HG03039 (cell line): ENCODE results near the gene CMKLR1.

Source experiments
- ATAC-seq: cut with Tn5 transposase; IDR thresholded peaks from one replicate; pipeline ENCODE4 v1.9.1; 2021; ENCODE audit warnings: mild to moderate bottlenecking, moderate library complexity; ENCODE audit not compliant: unreplicated experiment

Gene CMKLR1

DNA sequence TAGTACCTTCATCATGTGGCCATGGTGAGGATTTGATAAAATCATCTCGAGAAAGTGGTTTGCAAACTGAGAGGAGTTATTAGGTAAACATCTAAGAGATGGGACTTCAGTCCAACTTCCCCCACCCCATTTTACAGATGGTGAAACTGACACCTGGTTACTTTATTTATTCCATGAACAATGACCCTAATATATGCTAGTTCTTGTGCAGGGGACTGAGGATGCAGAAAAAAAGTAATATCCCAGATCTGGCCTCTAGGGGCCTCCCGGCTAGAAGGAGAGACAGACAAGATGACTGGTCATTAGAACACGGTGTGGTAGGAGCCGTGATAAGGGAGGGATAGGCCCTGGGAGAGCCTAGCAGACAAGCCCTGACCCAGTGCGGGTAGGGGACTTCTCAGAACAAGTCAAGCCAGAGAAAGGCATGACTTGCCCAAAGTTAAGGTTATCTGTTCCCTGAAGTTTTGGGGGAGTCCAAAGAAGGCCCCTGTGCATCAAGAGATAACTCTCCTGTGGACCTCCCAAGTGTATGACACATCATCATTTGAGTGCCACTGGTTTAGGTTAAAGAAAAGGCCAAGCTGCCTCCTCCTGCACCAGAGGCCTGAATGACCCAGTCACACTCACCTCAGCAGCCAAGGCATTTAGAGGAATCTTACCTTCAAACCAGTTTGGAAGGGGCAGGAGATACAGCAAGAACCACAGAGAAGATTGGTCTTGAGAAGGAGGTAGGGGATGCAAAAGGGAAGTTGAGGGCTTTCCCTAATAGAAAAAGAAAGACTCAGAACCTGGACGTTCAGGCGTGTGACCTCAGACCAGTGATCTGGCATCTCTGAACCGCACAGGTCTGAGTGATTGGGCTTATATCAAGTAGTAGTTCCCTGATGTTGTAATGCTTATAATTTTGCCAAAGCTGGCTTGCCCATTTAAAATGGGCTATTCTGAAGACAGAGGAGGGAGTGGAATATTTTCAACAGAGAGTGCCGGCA is 1.6 kb downstream of the CMKLR1 start:
- no peak for ATAC-seq

GRCh38 chr12:108335349-108336119 is 3.6 kb downstream of the CMKLR1 start:
- no peak for ATAC-seq

- no peak for ATAC-seq
Observed at GRCh38 chr12:108333898-108334699, 5.0 kb downstream of the CMKLR1 start.

- no peak for ATAC-seq
Observed at GRCh38 chr12:108332791-108333382, 6.2 kb downstream of the CMKLR1 start.

GRCh38 chr12:108328420-108328819 is 10.7 kb downstream of the CMKLR1 start:
- ATAC-seq, result no peak

DNA sequence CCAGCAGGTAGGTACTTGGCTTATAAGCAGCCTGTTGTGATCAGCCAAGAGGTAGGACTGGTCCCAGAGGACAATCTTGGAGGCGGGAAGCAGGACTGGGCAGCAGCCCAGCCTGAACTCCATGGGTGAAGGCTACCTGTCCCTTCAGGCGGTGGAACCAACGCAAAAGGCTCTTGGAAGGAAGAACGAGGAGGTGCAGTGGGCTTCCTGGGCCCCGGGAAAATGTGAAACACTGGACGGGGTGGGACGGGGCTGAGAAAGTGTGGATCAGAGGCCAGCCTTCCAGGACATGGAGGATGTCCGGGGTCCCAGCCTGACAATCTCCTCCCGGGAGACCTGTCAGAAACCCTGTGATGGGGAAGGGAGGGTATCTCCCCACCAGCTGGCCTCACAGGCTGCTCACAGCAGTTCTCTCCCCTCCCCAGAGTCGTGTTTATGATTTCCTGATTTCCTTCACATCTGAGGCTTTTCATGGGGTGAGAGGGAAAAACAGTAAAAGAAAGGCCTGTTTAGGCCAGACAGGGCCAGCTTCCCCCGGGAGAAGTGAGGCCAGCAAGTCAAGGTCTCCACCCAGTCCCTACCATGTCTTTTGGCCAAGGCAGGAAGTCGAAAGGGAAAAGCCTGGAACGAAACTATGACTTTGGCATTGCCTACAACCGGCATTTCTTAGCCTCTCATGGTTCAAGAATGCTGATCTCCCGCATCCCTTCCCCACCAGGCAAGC is 11.3 kb downstream of the CMKLR1 start:
- ATAC-seq, result no peak

DNA sequence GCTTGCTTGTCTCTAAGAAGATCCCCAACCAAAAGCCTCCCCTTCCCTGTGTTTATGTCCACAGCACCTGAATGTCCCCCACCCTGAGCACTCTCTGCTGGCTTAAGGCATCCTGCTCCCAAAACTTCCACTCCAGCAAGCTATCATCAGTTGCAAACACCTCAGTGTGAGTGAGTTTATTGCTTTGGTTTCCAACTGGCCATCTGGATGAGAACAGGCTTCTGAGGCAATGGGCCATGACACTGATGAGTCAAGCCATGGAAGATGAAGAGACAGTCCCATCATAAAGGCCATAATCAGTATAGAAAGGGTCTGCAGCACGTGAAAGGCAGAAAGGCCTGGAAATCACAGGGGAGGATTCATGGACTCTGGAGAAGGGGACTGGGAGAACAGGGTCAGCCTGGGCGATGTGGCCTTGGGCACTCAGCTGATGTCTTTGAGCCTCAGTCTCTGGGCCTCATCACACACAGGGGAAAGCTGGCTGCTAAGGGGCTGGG is 12.8 kb downstream of the CMKLR1 start:
- ATAC-seq, result no peak

DNA sequence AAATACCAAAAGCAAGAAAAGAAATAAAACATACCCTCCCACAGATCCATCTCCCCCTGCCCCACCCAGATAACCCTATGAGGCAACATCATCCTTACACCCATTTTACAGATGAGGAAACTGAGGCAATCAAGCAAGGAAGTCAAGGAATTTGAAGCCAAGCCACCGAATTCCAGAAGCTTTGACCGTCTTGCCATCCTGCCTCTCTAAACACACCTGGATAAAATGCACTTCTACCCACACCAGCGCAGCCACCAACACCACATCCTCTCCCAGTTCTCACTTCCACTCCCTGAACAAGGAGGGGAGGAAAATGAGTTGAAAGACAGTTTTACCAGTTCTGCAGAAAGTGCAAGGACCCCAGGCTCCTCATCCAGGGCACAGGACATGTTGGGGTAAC is 13.6 kb downstream of the CMKLR1 start:
- no peak for ATAC-seq

GRCh38 chr12:108325018-108325358 is 14.1 kb downstream of the CMKLR1 start:
- ATAC-seq, result no peak

- ATAC-seq, result no peak
Observed at GRCh38 chr12:108324351-108325017, 14.6 kb downstream of the CMKLR1 start.

GRCh38 chr12:108323581-108323980 is 15.5 kb downstream of the CMKLR1 start:
- ATAC-seq, result no peak

- no peak for ATAC-seq
Observed at GRCh38 chr12:108322998-108323397, 16.1 kb downstream of the CMKLR1 start.

DNA sequence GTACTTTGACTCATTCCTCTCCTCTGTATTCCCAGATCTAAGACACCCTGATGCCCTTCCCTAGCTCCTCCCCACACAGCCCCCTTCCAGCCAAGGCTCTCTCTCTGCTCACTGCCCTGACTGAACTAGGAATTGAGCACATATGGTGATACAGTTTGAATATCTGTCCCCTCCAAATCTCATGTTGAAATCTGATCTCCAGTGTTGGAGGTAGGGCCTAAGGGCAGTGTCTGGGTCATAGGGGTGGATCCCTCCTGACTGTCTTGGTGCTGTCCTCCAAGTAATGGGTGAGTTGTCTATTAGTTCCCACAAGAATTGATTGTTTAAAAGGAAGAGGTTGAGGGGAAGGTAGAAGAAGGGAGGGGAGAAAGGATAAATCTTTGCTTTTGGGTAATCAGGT is 17.4 kb downstream of the CMKLR1 start:
- ATAC-seq, result no peak

DNA sequence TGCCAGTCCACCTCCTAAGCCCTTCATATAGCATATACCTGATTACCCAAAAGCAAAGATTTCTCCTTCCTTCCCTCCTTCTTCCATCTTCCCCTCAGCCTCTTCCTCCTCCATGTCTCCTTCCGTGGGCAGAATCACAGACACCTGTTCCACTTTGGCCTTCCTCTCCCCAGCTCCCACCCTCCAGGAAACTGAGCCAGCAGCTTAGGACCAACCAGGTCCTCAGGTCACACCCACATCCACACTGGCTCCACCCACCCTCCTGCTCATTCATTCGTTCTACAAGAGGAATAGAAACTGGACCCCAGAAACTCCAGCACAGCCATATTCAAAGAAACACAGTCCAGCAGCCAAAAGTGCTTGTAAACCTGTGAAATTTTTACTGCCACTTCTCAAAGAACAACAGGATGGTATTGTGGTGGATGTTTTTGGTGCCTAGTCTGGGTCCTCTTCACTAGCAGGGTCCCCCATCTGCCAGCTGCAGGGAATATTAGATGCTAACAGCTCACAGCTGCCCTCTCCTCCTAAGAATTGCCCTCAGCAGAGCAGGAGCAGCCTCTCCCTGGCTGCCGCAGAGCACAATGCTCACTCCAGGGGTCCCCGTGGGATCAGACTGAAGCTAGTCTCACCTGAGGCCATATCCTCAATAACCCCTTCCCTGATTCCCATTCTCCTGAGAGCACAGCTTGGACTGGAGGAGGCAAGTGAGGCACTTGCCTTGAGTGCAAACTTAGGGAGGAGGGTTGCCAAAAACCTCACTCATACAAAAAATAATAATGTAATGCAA is 18.4 kb downstream of the CMKLR1 start:
- no peak for ATAC-seq

DNA sequence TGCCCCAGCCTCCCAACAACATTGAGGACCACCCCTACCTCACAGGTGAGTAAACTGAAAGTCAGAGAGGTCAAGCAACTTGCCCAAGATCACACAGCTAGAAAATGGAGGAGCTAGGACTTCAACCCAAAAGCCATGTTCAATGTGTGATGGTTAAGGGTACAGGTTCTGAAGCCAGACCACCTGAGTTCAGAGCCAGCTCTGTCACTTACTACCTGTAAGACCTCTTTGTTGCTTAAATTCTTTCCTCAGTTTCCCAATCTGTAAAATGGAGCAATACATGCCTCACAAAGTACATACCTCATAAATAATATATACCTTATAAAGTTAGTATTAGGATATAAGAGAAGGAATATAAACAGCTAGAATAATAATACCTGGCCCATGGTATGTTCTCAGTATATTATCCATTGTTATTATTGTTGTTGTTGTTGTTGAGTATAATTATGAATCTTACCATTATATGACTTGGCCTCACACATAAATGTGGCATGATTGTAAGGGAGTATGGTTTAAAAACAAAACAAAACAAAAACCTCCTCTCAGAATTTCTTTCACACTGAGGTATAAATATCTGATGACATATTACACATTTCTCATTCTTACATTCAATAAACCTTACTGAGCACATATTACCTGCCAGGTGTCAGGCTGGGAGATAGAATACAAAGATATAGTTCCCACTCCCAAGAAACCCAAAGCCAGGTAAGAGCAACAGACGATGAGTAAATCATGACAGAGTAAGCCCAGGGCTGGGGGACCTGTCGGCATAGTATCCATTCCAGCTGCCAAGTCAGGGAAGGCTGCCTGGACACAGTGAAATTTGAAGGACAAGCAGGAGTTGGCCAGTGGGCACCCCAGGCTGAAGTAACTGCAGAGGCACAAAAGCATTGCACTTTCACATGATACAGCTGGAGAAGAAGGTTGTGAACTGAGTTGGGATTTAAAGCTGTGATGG is 19.6 kb downstream of the CMKLR1 start:
- ATAC-seq, result no peak

DNA sequence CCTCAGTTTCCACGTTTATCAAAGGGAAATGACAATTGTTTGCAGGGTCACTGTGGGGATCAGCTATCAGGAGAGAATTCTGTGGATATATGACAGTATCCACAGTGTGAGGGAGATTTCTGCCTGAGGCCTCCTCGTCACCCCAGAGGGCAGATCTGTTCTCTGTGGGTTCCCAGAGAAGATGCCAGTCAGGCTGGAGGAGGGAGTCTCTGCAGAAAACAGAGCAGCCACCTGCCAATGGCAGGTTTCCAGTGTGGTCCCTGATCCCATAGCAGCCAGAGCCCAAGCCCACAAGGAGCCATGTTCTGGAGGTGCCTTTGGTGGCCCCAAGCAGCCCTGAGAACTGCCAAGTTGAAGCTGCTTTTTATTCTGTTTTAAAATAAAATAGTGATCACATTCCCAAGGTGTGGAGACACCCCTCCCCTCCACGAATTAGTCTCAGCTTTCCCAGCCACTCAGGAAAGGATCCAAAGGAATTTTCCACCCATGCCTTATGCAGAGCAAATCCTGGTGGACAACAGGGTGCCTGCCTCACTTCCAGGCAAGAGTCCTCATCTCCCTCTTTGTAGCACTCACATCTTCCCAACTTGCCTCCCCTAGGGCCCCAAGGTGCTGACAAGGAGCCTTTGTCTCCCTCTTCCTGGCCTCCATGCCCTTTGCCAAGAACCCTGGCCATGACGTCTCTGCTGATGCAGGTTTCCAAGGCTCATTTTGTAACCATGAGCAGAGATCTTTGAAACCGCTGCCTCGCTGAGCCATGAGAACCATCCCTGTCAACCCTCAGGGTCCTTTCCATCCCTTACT is 20.4 kb downstream of the CMKLR1 start:
- ATAC-seq, result no peak
